ENCODE measurements around the gene MRPS5.

GRCh38 chr2:95113464-95113863 is 8.1 kb downstream of the MRPS5 start:
- TF ChIP-seq CTCF (IDR thresholded peaks at IDR 0.05; ENCODE audit: poor library complexity) (no peak), EZH2 (IDR thresholded peaks at IDR 0.05; ENCODE audit: borderline replicate concordance) (no peak), EZH2phosphoT487 (IDR thresholded peaks at IDR 0.05; ENCODE audit: low read depth, severe bottlenecking, unreplicated experiment) (no peak)

Data from hepatocyte (in vitro differentiated cells).